Esophagus squamous epithelium (tissue), 4 donors: ENCODE data around the gene CEP250.

Experiments
- CTCF ChIP-seq, 6 experiments: fragments of 450-650 bp in 4 of 6; fragments of 200-600 bp in 2 of 6; sonication (generic) in 2 of 6; IDR thresholded peaks; one replicate each; pipeline ENCODE4 v1.5.1; 2016 to 2019; ENCODE audit warnings: antibody characterized with exemption in 6 of 6, mild to moderate bottlenecking in 4 of 6, moderate library complexity in 4 of 6
- POLR2A ChIP-seq, 4 donors: fragments of 450-650 bp; IDR thresholded peaks; one replicate each; pipeline ENCODE4 v1.6.1; 2017; ENCODE audit warnings: antibody characterized with exemption in 4 of 4, mild to moderate bottlenecking in 4 of 4, moderate library complexity in 3 of 4

- TF ChIP-seq CTCF (IDR thresholded peaks at IDR 0.05) (no peak), POLR2A (IDR thresholded peaks at IDR 0.05) (no peak)
Measured at GRCh38 chr20:35492352-35492751, 37.0 kb downstream of the CEP250 start.
